Measurements from ENCODE around the gene PTPMT1.
A peak's percentile ranks its signal among the peaks of the same experiment; 100 is the strongest.
"Not testable (repeated sequence)": the region's sequence is repeated elsewhere in the genome, so short reads cannot be mapped to it uniquely, and the experiment has no call there.

PTPMT1 gene

GRCh38 chr11:47545298-47545697 is 20.1 kb upstream of the PTPMT1 start:
- DNase-seq (ENCODE audit: insufficient read length, low spot score) (no peak), FAIRE-seq (no peak)

GRCh38 chr11:47546274-47546673 is 19.1 kb upstream of the PTPMT1 start:
- FAIRE-seq = not testable (repeated sequence)

GRCh38 chr11:47550288-47551047 is 14.9 kb upstream of the PTPMT1 start:
- no peak for FAIRE-seq
- DNase-seq (ENCODE audit: insufficient read length, low spot score) = no peak

More at GRCh38 chr11:47546274-47546673, 19.1 kb upstream of the PTPMT1 start:
- not testable (repeated sequence) for DNase-seq (ENCODE audit: insufficient read length, low spot score)

GRCh38 chr11:47551086-47551485 is 14.3 kb upstream of the PTPMT1 start:
- DNase-seq (ENCODE audit: insufficient read length, low spot score) = no peak
- no peak for FAIRE-seq

- FAIRE-seq = no peak
These were observed 13.3 kb upstream of the PTPMT1 start for GRCh38 chr11:47552056-47552565.

GRCh38 chr11:47552566-47553405 is 12.6 kb upstream of the PTPMT1 start, which contains the start of gene CELF1:
Gene CELF1 (minus strand): TSS chr11:47553132. CDS start chr11:47499523, 53,609 bp downstream.
- peak; percentile 83 for DNase-seq (ENCODE audit: insufficient read length, low spot score)
- peak; percentile 74 for FAIRE-seq

More at GRCh38 chr11:47552056-47552565, 13.3 kb upstream of the PTPMT1 start:
- DNase-seq (ENCODE audit: insufficient read length, low spot score) = no peak

- DNase-seq (ENCODE audit: insufficient read length, low spot score) (no peak), FAIRE-seq (no peak)
These were observed 12.0 kb upstream of the PTPMT1 start for GRCh38 chr11:47553406-47553743.

- DNase-seq (ENCODE audit: insufficient read length, low spot score); FAIRE-seq: not testable (repeated sequence)
These were observed 8.4 kb upstream of the PTPMT1 start for GRCh38 chr11:47557004-47557403.

- FAIRE-seq (no peak), DNase-seq (ENCODE audit: insufficient read length, low spot score) (no peak)
These were observed 6.7 kb upstream of the PTPMT1 start for GRCh38 chr11:47558695-47559094.

GRCh38 chr11:47560426-47560825 is 5.0 kb upstream of the PTPMT1 start:
- no peak for FAIRE-seq
- no peak for DNase-seq (ENCODE audit: insufficient read length, low spot score)

- not testable (repeated sequence) for DNase-seq (ENCODE audit: insufficient read length, low spot score); FAIRE-seq
These were observed 3.0 kb upstream of the PTPMT1 start for GRCh38 chr11:47562393-47562792.

GRCh38 chr11:47564366-47564765 is 1.0 kb upstream of the PTPMT1 start:
- FAIRE-seq; DNase-seq (ENCODE audit: insufficient read length, low spot score): not testable (repeated sequence)

GRCh38 chr11:47564933-47565339 is 463 bp upstream of the PTPMT1 start:
- FAIRE-seq (no peak), DNase-seq (ENCODE audit: insufficient read length, low spot score) (no peak)

GRCh38 chr11:47566149-47566698 is 825 bp downstream of the PTPMT1 start:
- no peak for DNase-seq (ENCODE audit: insufficient read length, low spot score)
- no peak for FAIRE-seq

GRCh38 chr11:47569646-47570045 is 4.2 kb downstream of the PTPMT1 start:
- FAIRE-seq (no peak), DNase-seq (ENCODE audit: insufficient read length, low spot score) (no peak)

- DNase-seq (ENCODE audit: insufficient read length, low spot score) (no peak), FAIRE-seq (no peak)
These were observed 5.4 kb downstream of the PTPMT1 start for GRCh38 chr11:47570651-47571356.

- DNase-seq (ENCODE audit: insufficient read length, low spot score) (no peak), FAIRE-seq (no peak)
These were observed 5.9 kb downstream of the PTPMT1 start for GRCh38 chr11:47571357-47571729.

- no peak for FAIRE-seq
- no peak for DNase-seq (ENCODE audit: insufficient read length, low spot score)
These were observed 6.5 kb downstream of the PTPMT1 start for GRCh38 chr11:47571895-47572294.

GRCh38 chr11:47572715-47573255 is 7.4 kb downstream of the PTPMT1 start:
- no peak for FAIRE-seq
- DNase-seq (ENCODE audit: insufficient read length, low spot score) = no peak

GRCh38 chr11:47573321-47573720 is 7.9 kb downstream of the PTPMT1 start:
- no peak for DNase-seq (ENCODE audit: insufficient read length, low spot score)
- no peak for FAIRE-seq
